ENCODE data around the gene TNFRSF19. TPM values are rescaled to one million over a fixed set of nuclear protein-coding genes. Genes with fewer than 3 reads are reported as not detected.

The TNFRSF19 gene
- total and polyA plus RNA-seq, 4 donors, result 0.27 to 2.8 (median 0.91) TPM

- TF ChIP-seq, protein P1, sequence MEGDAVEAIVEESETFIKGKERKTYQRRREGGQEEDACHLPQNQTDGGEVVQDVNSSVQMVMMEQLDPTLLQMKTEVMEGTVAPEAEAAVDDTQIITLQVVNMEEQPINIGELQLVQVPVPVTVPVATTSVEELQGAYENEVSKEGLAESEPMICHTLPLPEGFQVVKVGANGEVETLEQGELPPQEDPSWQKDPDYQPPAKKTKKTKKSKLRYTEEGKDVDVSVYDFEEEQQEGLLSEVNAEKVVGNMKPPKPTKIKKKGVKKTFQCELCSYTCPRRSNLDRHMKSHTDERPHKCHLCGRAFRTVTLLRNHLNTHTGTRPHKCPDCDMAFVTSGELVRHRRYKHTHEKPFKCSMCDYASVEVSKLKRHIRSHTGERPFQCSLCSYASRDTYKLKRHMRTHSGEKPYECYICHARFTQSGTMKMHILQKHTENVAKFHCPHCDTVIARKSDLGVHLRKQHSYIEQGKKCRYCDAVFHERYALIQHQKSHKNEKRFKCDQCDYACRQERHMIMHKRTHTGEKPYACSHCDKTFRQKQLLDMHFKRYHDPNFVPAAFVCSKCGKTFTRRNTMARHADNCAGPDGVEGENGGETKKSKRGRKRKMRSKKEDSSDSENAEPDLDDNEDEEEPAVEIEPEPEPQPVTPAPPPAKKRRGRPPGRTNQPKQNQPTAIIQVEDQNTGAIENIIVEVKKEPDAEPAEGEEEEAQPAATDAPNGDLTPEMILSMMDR (IDR thresholded peaks at IDR 0.05; ENCODE audit: low read depth, low read length, missing input control), result no peak
- TF ChIP-seq FOXA2 (IDR thresholded peaks at IDR 0.05) (no peak), RXRA (IDR thresholded peaks at IDR 0.05) (no peak), GABPA (IDR thresholded peaks at IDR 0.05 in 1 of 2, conservative IDR thresholded peaks at IDR 0.05 in 1 of 2) (no peak), FOXA1 (IDR thresholded peaks at IDR 0.05) (no peak), TAF1 (conservative IDR thresholded peaks at IDR 0.05) (no peak), JUND (IDR thresholded peaks at IDR 0.05) (no peak), NR2F2 (IDR thresholded peaks at IDR 0.05) (no peak), YY1 (IDR thresholded peaks at IDR 0.05) (no peak), RAD21 (IDR thresholded peaks at IDR 0.05) (no peak), HNF4A (conservative IDR thresholded peaks at IDR 0.05) (no peak)
- TF ChIP-seq, protein P2, sequence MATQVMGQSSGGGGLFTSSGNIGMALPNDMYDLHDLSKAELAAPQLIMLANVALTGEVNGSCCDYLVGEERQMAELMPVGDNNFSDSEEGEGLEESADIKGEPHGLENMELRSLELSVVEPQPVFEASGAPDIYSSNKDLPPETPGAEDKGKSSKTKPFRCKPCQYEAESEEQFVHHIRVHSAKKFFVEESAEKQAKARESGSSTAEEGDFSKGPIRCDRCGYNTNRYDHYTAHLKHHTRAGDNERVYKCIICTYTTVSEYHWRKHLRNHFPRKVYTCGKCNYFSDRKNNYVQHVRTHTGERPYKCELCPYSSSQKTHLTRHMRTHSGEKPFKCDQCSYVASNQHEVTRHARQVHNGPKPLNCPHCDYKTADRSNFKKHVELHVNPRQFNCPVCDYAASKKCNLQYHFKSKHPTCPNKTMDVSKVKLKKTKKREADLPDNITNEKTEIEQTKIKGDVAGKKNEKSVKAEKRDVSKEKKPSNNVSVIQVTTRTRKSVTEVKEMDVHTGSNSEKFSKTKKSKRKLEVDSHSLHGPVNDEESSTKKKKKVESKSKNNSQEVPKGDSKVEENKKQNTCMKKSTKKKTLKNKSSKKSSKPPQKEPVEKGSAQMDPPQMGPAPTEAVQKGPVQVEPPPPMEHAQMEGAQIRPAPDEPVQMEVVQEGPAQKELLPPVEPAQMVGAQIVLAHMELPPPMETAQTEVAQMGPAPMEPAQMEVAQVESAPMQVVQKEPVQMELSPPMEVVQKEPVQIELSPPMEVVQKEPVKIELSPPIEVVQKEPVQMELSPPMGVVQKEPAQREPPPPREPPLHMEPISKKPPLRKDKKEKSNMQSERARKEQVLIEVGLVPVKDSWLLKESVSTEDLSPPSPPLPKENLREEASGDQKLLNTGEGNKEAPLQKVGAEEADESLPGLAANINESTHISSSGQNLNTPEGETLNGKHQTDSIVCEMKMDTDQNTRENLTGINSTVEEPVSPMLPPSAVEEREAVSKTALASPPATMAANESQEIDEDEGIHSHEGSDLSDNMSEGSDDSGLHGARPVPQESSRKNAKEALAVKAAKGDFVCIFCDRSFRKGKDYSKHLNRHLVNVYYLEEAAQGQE (IDR thresholded peaks at IDR 0.05), result no peak
- 81% methylated on average over 5 of the region's 5 CpGs for WGBS
- Histone ChIP-seq H3K4me1 (ENCODE audit: control insufficient read depth in 4 of 4, insufficient read depth in 4 of 4, low read length in 3 of 4) (no peaks in the 10 kb centered on the region), H3K27me3 (ENCODE audit: control insufficient read depth in 4 of 4, insufficient read depth in 4 of 4, low read length in 3 of 4) (no peaks in the 10 kb centered on the region), H3K27ac (ENCODE audit: low read depth in 1 of 2, low read length in 2 of 2) (no peak overlapping the region), H3K9ac (ENCODE audit: low read depth in 1 of 2, low read length in 2 of 2) (no peak overlapping the region), H3K9me3 (ENCODE audit: control insufficient read depth in 4 of 4, low read length in 3 of 4) (peaks cover 0 to 2% (median 0%) of the 10 kb centered on the region in 4 donors), H3K4me3 (ENCODE audit: low read depth in 1 of 3, low read length in 3 of 3) (no peak overlapping the region), H3K36me3 (ENCODE audit: control insufficient read depth in 4 of 4, insufficient read depth in 3 of 4, low read depth in 1 of 4, low read length in 3 of 4) (no peaks in the 10 kb centered on the region)
- no peak for DNase-seq (ENCODE audit: low spot score)
These were observed 50.0 kb downstream of the TNFRSF19 start for GRCh38 chr13:23620211-23620610.

DNA sequence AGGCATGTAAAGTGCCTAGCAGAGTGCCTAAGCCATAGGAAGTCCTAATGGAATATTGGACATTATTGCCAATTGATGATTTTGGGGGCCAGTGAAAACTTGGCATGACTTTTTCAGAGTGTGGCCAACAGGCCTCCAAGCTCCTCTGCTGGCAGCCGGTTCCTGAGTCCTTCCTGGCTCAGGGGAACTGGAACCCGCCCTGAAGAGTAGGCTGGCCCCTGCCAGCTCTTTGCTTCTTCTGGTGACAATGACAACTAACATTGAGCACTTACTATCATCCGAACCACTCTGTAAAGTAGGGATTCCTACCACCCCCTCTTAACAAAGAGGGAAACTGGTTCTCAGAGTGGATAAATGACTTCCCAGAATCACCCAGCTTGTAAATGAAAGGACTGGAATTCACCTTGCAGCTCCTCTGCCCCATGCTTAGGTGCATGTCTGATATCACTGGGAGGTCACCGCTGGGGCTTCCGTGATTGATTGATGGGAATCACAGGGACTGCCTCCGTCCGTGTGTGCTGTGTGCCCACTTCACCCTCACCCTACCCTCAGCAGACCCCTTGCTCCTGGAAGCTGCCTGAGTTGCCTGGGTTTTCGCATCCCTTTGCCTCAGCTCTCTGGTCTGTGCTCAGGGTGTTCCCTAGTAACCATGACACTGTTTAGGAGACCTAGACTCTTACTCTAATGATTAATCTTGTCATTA is 50.6 kb downstream of the TNFRSF19 start:
- TF ChIP-seq RXRA (IDR thresholded peaks at IDR 0.05), result no peak
- no peak for TF ChIP-seq HNF4G (IDR thresholded peaks at IDR 0.05)
- TF ChIP-seq, protein P1 (IDR thresholded peaks at IDR 0.05; ENCODE audit: low read depth, low read length, missing input control), result no peak
- TF ChIP-seq, protein P3, sequence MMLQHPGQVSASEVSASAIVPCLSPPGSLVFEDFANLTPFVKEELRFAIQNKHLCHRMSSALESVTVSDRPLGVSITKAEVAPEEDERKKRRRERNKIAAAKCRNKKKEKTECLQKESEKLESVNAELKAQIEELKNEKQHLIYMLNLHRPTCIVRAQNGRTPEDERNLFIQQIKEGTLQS (IDR thresholded peaks at IDR 0.05), result no peak
- TF ChIP-seq FOXA2 (IDR thresholded peaks at IDR 0.05), result no peak
- TF ChIP-seq RAD21 (IDR thresholded peaks at IDR 0.05), result no peak
- TF ChIP-seq JUND (IDR thresholded peaks at IDR 0.05), result no peak
- no peak for TF ChIP-seq YY1 (IDR thresholded peaks at IDR 0.05)
- no peaks in the 10 kb centered on the region for H3K36me3 ChIP-seq (ENCODE audit: control insufficient read depth in 4 of 4, insufficient read depth in 3 of 4, low read depth in 1 of 4, low read length in 3 of 4)
- H3K27ac ChIP-seq (ENCODE audit: low read depth in 1 of 2, low read length in 2 of 2), result no peak overlapping the region
- peaks cover 0 to 2% (median 0%) of the 10 kb centered on the region in 4 donors for H3K9me3 ChIP-seq (ENCODE audit: control insufficient read depth in 4 of 4, low read length in 3 of 4)
- H3K27me3 ChIP-seq (ENCODE audit: control insufficient read depth in 4 of 4, insufficient read depth in 4 of 4, low read length in 3 of 4), result no peaks in the 10 kb centered on the region
- no peak for DNase-seq (ENCODE audit: low spot score)
- no peak overlapping the region for H3K4me3 ChIP-seq (ENCODE audit: low read depth in 1 of 3, low read length in 3 of 3)
- no peaks in the 10 kb centered on the region for H3K4me1 ChIP-seq (ENCODE audit: control insufficient read depth in 4 of 4, insufficient read depth in 4 of 4, low read length in 3 of 4)
- no peak overlapping the region for H3K9ac ChIP-seq (ENCODE audit: low read depth in 1 of 2, low read length in 2 of 2)
- 69% methylated on average over 8 of the region's 8 CpGs for WGBS

All from liver (tissue), 9 donors.